ENCODE measurements around the gene ADCYAP1R1.

Gene ADCYAP1R1

DNA sequence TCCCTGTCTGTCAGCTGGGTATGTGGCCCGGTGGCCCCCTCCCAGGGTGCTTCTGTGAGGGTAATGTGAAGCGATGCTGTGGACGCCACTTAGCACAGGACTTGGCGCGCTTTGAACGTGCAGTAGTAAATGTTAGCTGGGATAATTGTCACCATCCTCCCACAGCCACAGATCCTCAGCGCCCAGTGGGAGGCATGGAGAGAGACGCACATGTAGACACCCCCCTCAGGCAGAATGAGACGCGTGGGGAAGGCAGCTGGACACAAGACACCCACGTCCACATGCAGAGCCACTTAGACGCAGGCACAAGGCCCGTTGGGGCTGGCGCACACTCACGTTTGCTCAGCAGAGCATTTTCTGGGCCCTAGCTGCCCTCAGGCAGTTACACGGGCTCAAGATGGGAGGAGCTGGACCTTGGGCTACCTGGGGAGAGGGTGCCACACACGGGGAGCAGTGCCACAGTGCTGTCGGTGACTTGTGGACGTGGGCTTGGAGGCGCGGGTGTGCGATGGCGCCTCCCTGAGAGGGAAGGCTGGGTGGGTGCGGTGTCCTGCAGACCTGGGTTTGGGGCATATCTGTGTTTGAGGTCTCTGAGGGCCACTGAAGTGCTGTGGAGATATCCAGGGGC lies 26.4 kb downstream of the ADCYAP1R1 start:
- Mint-ChIP-seq H3K36me3 (ENCODE audit: low read depth) (no peaks in the 10 kb centered on the region), H3K27me3 (ENCODE audit: low read depth) (peaks cover 8% of the 10 kb centered on the region), H3K4me1 (ENCODE audit: low read depth) (no peaks in the 10 kb centered on the region), H3K27ac (no peak overlapping the region), H3K9me3 (no peaks in the 10 kb centered on the region), H3K4me3 (no peak overlapping the region)
- DNase-seq (ENCODE audit: low spot score), result no peak

DNA sequence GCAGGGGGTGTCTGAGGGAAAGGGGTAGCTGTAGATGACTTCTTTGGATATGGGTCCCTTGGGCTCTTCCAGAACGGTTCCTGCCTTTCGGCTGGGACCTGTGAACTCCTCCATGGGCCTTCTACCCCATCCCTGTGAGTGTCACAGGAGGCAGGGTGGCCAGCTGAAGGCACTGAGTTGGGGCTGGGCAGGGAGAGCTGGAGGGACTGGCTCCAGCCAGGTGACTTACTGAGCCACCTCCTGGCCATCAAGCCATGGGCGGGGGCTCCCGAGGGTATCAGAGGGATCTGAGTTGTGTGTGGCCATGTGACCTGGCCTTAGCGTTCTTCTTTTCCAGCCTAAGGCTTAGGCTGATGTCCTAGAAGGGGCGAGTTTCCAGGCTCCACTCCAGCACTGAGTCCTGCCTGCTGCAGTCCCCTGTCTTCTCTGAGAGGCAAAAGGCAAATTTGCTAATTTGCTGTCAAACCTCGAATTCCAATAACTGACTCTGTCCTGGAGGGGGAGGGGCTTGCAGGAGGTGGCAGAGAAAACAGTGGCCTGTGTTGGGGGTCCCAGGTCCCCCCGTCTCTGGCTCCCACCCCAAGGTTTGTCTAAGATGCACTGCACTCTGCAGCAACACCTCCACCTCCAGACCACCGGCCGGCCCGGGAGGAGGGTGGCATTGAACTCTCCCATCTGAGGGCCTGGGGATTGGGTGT lies 27.2 kb downstream of the ADCYAP1R1 start:
- Mint-ChIP-seq H3K27me3 (ENCODE audit: low read depth) (peaks cover 8% of the 10 kb centered on the region), H3K4me3 (no peak overlapping the region), H3K9me3 (no peaks in the 10 kb centered on the region), H3K27ac (no peak overlapping the region), H3K4me1 (ENCODE audit: low read depth) (no peaks in the 10 kb centered on the region), H3K36me3 (ENCODE audit: low read depth) (no peaks in the 10 kb centered on the region)
- DNase-seq (ENCODE audit: low spot score), result no peak

DNA sequence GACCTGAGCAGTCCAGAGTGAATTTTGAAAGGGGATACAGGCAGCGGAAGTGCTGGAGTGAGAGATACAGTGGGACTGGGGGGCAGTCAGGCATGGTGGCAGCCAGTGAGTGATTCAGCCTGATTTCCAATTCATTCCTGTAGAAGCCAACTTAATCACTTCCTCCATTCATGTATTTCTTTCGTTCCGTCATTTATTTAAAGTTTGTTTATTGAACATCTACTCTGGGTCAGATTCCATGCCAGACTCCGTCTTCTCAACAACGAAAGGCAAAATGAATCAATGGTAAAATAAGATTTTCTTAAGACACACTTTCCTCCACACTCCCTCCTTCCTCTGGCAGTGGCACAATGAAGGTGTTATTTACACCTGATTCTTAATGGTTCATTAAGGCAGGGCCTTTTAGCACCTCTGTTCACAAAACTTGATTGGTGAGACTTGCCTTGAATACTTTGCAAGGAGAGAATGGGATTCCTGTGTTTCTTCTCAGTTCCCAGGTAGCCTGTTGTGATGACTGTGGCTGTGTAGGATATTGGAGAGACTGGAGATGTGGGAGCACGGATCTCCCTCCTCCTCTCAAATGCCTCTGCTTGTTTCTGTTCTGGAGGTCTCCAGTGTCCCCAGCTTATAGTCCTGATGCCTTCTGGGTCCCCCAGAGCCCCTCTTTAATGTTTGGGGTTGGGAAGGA lies 27.9 kb downstream of the ADCYAP1R1 start:
- no peak for DNase-seq (ENCODE audit: low spot score)
- Mint-ChIP-seq H3K27ac (no peak overlapping the region), H3K4me1 (ENCODE audit: low read depth) (no peaks in the 10 kb centered on the region), H3K36me3 (ENCODE audit: low read depth) (no peaks in the 10 kb centered on the region), H3K4me3 (no peak overlapping the region), H3K9me3 (no peaks in the 10 kb centered on the region), H3K27me3 (ENCODE audit: low read depth) (peaks cover 8% of the 10 kb centered on the region)

GRCh38 chr7:31080763-31081162 lies 28.7 kb downstream of the ADCYAP1R1 start:
- H3K4me3 Mint-ChIP-seq, result no peak overlapping the region
- H3K27ac Mint-ChIP-seq, result no peak overlapping the region
- H3K4me1 Mint-ChIP-seq (ENCODE audit: low read depth), result no peaks in the 10 kb centered on the region
- no peaks in the 10 kb centered on the region for H3K36me3 Mint-ChIP-seq (ENCODE audit: low read depth)
- H3K9me3 Mint-ChIP-seq, result no peaks in the 10 kb centered on the region
- DNase-seq (ENCODE audit: low spot score), result no peak
- peaks cover 8% of the 10 kb centered on the region for H3K27me3 Mint-ChIP-seq (ENCODE audit: low read depth)

GRCh38 chr7:31082017-31082416 lies 29.9 kb downstream of the ADCYAP1R1 start:
- Mint-ChIP-seq H3K9me3 (no peaks in the 10 kb centered on the region), H3K27ac (no peak overlapping the region), H3K4me3 (no peak overlapping the region), H3K36me3 (ENCODE audit: low read depth) (no peaks in the 10 kb centered on the region), H3K27me3 (ENCODE audit: low read depth) (peaks cover 8% of the 10 kb centered on the region), H3K4me1 (ENCODE audit: low read depth) (no peaks in the 10 kb centered on the region)
- no peak for DNase-seq (ENCODE audit: low spot score)

DNA sequence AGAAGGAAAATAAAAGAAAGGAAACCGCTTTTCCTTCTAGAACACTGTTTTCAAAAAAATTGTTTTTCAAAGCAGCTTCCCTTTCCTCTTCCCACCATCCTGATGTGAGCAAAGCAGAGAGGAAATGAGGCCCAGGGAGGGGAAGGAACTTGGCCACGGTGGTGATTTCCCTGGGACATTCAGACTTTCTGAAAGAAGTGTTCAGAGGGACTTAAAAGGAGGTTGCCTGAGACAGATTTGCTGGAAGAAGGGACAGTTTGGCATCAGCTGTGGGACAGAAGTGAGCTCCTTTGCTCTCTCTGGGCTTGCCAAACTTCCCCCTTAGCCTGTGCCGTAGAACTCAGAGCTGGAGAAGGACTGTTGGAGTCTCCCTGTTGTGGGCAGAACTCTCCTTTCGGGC lies 30.3 kb downstream of the ADCYAP1R1 start:
- H3K36me3 Mint-ChIP-seq (ENCODE audit: low read depth), result no peaks in the 10 kb centered on the region
- no peak for DNase-seq (ENCODE audit: low spot score)
- H3K4me1 Mint-ChIP-seq (ENCODE audit: low read depth), result no peaks in the 10 kb centered on the region
- no peaks in the 10 kb centered on the region for H3K9me3 Mint-ChIP-seq
- no peak overlapping the region for H3K4me3 Mint-ChIP-seq
- peaks cover 8% of the 10 kb centered on the region for H3K27me3 Mint-ChIP-seq (ENCODE audit: low read depth)
- no peak overlapping the region for H3K27ac Mint-ChIP-seq

DNA sequence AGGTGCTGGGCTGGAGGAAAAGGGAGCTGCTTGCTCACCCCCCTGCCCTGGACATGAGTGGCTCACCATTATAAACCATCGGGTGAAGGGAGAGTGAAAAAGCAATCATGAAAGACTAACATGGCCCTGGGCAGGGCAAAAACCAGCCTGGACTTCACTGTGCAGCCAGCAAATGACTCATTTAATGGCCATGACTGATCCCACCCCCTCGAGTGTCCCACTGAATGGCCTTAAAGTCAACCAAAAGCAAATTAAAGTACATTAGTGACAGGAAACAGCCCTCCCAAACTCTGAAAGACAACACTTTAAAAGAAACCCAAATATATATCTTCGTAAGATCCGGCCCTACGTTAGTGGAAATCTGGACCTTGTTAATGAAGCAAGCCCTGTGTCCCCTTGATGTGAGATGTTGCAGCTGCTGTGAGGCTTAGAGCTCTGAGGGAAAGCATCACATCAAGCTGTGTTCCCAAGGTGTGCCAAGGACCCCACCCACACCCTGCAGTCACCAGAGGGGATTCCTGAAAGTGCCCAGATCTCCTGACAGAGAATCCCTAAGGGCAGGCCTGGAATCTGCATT lies 31.2 kb downstream of the ADCYAP1R1 start:
- no peaks in the 10 kb centered on the region for H3K4me1 Mint-ChIP-seq (ENCODE audit: low read depth)
- no peak for DNase-seq (ENCODE audit: low spot score)
- H3K27ac Mint-ChIP-seq, result no peak overlapping the region
- H3K4me3 Mint-ChIP-seq, result no peak overlapping the region
- H3K9me3 Mint-ChIP-seq, result no peaks in the 10 kb centered on the region
- H3K36me3 Mint-ChIP-seq (ENCODE audit: low read depth), result no peaks in the 10 kb centered on the region
- H3K27me3 Mint-ChIP-seq (ENCODE audit: low read depth), result peaks cover 8% of the 10 kb centered on the region

DNA sequence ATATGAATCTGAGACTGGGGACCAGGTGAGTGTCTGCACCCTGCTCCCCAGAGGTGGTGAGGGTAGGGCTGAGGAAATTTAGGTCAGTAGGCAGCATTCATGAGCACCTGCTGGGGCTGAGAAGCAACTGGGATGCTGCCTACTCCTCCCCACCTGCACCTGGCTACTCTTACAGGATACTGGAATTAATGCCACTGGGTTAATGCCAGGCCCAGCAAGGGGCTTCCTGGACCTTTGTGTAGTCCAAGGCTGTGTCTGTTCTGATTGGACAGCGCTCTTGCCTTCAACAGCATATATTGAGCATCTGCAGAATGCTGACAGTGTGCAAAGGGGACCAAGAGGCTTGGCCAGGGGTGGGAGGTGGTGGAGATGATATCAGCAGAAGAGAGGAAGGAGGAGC lies 32.1 kb downstream of the ADCYAP1R1 start:
- Mint-ChIP-seq H3K9me3 (no peaks in the 10 kb centered on the region), H3K4me3 (no peak overlapping the region), H3K27ac (no peak overlapping the region), H3K4me1 (ENCODE audit: low read depth) (no peaks in the 10 kb centered on the region), H3K27me3 (ENCODE audit: low read depth) (peaks cover 9% of the 10 kb centered on the region), H3K36me3 (ENCODE audit: low read depth) (no peaks in the 10 kb centered on the region)
- DNase-seq (ENCODE audit: low spot score), result no peak

DNA sequence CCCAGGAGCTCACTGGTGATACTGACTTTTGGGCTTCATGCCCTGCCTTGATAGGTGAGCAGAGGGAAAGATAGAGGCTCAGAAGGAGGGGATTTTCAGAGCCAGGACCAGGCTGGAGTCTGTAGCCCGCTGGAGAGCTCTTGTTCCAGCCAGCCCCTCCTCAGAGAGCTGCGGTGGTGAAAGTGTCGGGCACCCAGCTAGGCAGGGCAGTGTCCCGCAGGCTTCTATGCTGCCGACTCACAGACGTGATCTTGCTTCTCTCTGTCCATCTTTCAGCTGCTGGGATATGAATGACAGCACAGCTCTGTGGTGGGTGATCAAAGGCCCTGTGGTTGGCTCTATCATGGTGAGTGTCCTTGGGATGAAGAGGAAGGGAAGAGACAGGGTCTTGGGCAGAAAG lies 35.2 kb downstream of the ADCYAP1R1 start:
- no peaks in the 10 kb centered on the region for H3K36me3 Mint-ChIP-seq (ENCODE audit: low read depth)
- no peaks in the 10 kb centered on the region for H3K9me3 Mint-ChIP-seq
- H3K27ac Mint-ChIP-seq, result no peak overlapping the region
- H3K4me3 Mint-ChIP-seq, result no peak overlapping the region
- H3K4me1 Mint-ChIP-seq (ENCODE audit: low read depth), result no peaks in the 10 kb centered on the region
- H3K27me3 Mint-ChIP-seq (ENCODE audit: low read depth), result peaks cover 4% of the 10 kb centered on the region
- no peak for DNase-seq (ENCODE audit: low spot score)

DNA sequence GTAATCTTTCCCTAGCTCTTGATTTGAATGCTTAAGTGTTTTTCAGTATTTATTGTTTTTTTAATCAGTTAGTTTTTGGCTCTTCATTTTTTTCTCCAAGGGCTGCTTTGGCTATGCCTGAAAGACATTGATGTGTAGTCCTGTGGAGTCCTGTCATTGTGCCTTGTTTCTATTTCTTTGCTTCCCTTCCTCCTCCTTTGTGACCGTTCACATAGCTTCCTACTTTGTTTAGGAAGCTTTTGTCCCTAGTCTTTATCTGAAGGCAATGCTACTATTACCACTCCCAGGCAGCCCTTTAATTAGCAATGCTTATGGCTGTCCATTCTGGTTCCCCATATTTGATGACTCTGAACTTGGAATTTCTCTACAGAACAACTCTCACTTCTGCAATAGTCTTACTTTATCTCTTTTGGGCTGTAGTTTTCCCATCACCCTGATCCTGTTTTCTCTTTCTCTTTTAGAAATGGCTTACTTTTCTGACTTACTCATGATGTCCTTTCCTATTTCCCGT lies 39.9 kb downstream of the ADCYAP1R1 start:
- Mint-ChIP-seq H3K4me1 (ENCODE audit: low read depth) (no peaks in the 10 kb centered on the region), H3K9me3 (no peaks in the 10 kb centered on the region), H3K27me3 (ENCODE audit: low read depth) (peaks cover 4% of the 10 kb centered on the region), H3K36me3 (ENCODE audit: low read depth) (no peaks in the 10 kb centered on the region), H3K4me3 (no peak overlapping the region), H3K27ac (no peak overlapping the region)
- no peak for DNase-seq (ENCODE audit: low spot score)

DNA sequence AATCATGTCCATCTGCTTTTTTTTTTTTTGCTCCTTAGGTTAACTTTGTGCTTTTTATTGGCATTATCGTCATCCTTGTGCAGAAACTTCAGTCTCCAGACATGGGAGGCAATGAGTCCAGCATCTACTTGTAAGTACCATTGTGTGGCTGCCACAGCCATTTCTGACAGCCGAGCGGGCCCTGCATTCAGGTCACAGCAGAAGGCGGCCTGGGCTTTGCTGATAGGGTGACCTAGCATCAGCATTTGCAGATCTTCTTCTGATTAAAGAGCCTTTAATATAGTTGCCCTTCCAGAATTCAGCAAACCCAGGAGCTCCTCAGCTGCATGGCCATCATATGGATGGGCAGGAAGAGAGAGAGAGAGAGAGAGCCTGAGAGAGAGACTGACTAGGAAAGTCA lies 40.5 kb downstream of the ADCYAP1R1 start:
- Mint-ChIP-seq H3K27me3 (ENCODE audit: low read depth) (peaks cover 4% of the 10 kb centered on the region), H3K4me3 (no peak overlapping the region), H3K36me3 (ENCODE audit: low read depth) (no peaks in the 10 kb centered on the region), H3K9me3 (no peaks in the 10 kb centered on the region), H3K27ac (no peak overlapping the region), H3K4me1 (ENCODE audit: low read depth) (no peaks in the 10 kb centered on the region)
- DNase-seq (ENCODE audit: low spot score), result no peak

DNA sequence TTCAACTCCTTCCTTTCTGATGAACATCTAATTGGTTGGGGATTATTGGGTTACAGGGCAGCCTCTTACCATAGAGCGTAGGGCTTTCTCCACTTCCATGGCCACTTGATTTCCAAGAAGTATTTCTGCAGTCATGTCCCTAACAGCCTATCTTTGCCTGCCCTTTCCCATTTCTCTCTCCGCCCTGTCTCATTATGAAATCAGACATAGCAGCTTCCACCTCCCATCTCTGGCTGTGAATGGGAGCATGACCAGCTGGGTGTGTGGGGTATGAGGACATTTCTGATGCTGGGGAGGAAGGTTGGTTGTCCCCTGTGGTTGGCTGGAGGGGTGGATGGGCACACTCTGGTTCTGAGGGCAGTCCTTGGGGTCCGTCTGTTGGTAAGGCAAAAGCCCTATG lies 41.2 kb downstream of the ADCYAP1R1 start:
- Mint-ChIP-seq H3K4me3 (no peak overlapping the region), H3K36me3 (ENCODE audit: low read depth) (no peaks in the 10 kb centered on the region), H3K27me3 (ENCODE audit: low read depth) (peaks cover 4% of the 10 kb centered on the region), H3K4me1 (ENCODE audit: low read depth) (no peaks in the 10 kb centered on the region), H3K9me3 (no peaks in the 10 kb centered on the region), H3K27ac (no peak overlapping the region)
- DNase-seq (ENCODE audit: low spot score), result no peak

GRCh38 chr7:31094271-31094670 lies 42.2 kb downstream of the ADCYAP1R1 start:
- Mint-ChIP-seq H3K36me3 (ENCODE audit: low read depth) (no peaks in the 10 kb centered on the region), H3K27ac (no peak overlapping the region), H3K4me3 (no peak overlapping the region), H3K9me3 (no peaks in the 10 kb centered on the region), H3K4me1 (ENCODE audit: low read depth) (no peaks in the 10 kb centered on the region), H3K27me3 (ENCODE audit: low read depth) (peaks cover 3% of the 10 kb centered on the region)
- DNase-seq (ENCODE audit: low spot score), result no peak

All from T-helper 2 cell treated with Interferon-gamma antibody and Interleukin-4, amounts not matched to agents 5 μg/mL and 100 μg/mL, for 36 hours (primary cell).